Peyer's patch (tissue), 4 donors: ENCODE data around the gene MSI2. TPM values are rescaled to one million over a fixed set of nuclear protein-coding genes. Genes with fewer than 3 reads are reported as not detected.

ENCODE experiments used
- DNase-seq, 3 donors: peaks; one replicate each; pipeline ENCODE4 v3.0.0-alpha.2; 2017 to 2019
- H3K27ac ChIP-seq, 4 donors: fragments of 200-600 bp; sonication (generic); one replicate each; pipeline ENCODE4 v1.5.1; 2016 to 2019
- H3K27me3 ChIP-seq, 2 donors: fragments of 200-600 bp; sonication (generic); one replicate each; pipeline ENCODE4 v1.5.1; 2019
- H3K36me3 ChIP-seq, 3 donors: fragments of 200-600 bp; sonication (generic); one replicate each; pipeline ENCODE4 v1.5.1; 2016 to 2019
- H3K4me1 ChIP-seq, 4 donors: fragments of 200-600 bp; sonication (generic); one replicate each; pipeline ENCODE4 v1.5.1; 2016 to 2019
- H3K4me3 ChIP-seq, 4 donors: fragments of 200-600 bp; sonication (generic); 1 replicate in 3 of 4; 2 replicates in 1 of 4; pipeline ENCODE4 v1.5.1; 2016 to 2019; ENCODE audit warnings: mild to moderate bottlenecking in 1 of 4
- H3K9me3 ChIP-seq, 4 donors: fragments of 200-600 bp; sonication (generic); one replicate each; pipeline ENCODE4 v1.5.1; 2016 to 2019; ENCODE audit warnings: mild to moderate bottlenecking in 1 of 4
- CTCF ChIP-seq, 6 experiments: fragments of 450-650 bp in 4 of 6; fragments of 200-600 bp in 2 of 6; sonication (generic) in 1 of 6; IDR thresholded peaks; one replicate each; pipeline ENCODE4 v1.5.1; 2017 to 2019; ENCODE audit warnings: antibody characterized with exemption in 6 of 6, mild to moderate bottlenecking in 3 of 6, moderate library complexity in 1 of 6
- POLR2A ChIP-seq, 2 donors: fragments of 450-650 bp; IDR thresholded peaks; one replicate each; pipeline ENCODE4 v1.5.1; 2017; ENCODE audit warnings: antibody characterized with exemption in 2 of 2, mild to moderate bottlenecking in 2 of 2, moderate library complexity in 2 of 2
- total RNA-seq, 4 donors: library from RNA; depleted of rRNA; stranded (reverse); fragments of >200 nt; gene quantifications; one replicate each; pipeline ENCODE4 v1.1.0, GENCODE V29; 2016

Gene MSI2
- total RNA-seq, 4 donors from 2014 or later: 25.9 to 39.0 (median 29.2) TPM

GRCh38 chr17:57696050-57696449, 439.7 kb downstream of the MSI2 start:
- Histone ChIP-seq H3K4me3 (no peak overlapping the region), H3K4me1 (peaks cover 0 to 4% (median 0%) of the 10 kb centered on the region in 4 donors), H3K36me3 (no peaks in the 10 kb centered on the region), H3K27me3 (no peaks in the 10 kb centered on the region), H3K27ac (no peak overlapping the region), H3K9me3 (no peaks in the 10 kb centered on the region)
- TF ChIP-seq POLR2A (IDR thresholded peaks at IDR 0.05) (no peak), CTCF (IDR thresholded peaks at IDR 0.05) (no peak)
- no peak for DNase-seq

DNA sequence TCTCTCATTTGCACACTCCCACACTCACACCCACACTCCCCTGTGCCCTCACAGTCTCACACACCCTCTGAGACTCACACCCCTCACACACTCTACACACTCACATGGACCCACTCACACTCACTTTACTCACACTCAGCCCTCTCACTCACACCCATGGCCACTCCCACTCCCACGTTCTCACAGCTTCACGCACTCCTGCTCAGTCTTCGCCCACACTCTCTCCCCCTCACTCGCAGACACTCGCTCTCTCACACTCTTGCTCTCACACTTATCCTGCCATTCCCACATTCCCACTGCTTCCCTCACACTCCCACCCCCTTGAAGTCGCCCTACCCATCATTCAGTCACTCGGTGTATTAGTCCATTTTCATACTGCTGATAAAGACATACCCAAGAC, 440.9 kb downstream of the MSI2 start:
- Histone ChIP-seq H3K4me3 (no peak overlapping the region), H3K27ac (no peak overlapping the region), H3K4me1 (peaks cover 0 to 4% (median 0%) of the 10 kb centered on the region in 4 donors), H3K36me3 (no peaks in the 10 kb centered on the region), H3K27me3 (no peaks in the 10 kb centered on the region), H3K9me3 (no peaks in the 10 kb centered on the region)
- TF ChIP-seq CTCF (IDR thresholded peaks at IDR 0.05) (no peak), POLR2A (IDR thresholded peaks at IDR 0.05) (no peak)
- no peak for DNase-seq

- no peaks in the 10 kb centered on the region for H3K9me3 ChIP-seq
- TF ChIP-seq CTCF (IDR thresholded peaks at IDR 0.05) (no peak), POLR2A (IDR thresholded peaks at IDR 0.05) (no peak)
- no peak overlapping the region for H3K4me3 ChIP-seq
- no peak overlapping the region for H3K27ac ChIP-seq
- H3K4me1 ChIP-seq: peaks cover 0 to 4% (median 0%) of the 10 kb centered on the region in 4 donors
- DNase-seq: no peak
- H3K36me3 ChIP-seq: no peaks in the 10 kb centered on the region
- H3K27me3 ChIP-seq: no peaks in the 10 kb centered on the region
These were observed 441.8 kb downstream of the MSI2 start for GRCh38 chr17:57697891-57698711.

- Histone ChIP-seq H3K27me3 (no peaks in the 10 kb centered on the region), H3K27ac (no peak overlapping the region), H3K4me1 (peaks cover 0 to 4% (median 0%) of the 10 kb centered on the region in 4 donors), H3K9me3 (no peaks in the 10 kb centered on the region), H3K36me3 (no peaks in the 10 kb centered on the region), H3K4me3 (no peak overlapping the region)
- TF ChIP-seq CTCF (IDR thresholded peaks at IDR 0.05) (no peak), POLR2A (IDR thresholded peaks at IDR 0.05) (no peak)
- DNase-seq: no peak
These were observed 443.5 kb downstream of the MSI2 start for GRCh38 chr17:57699751-57700219.

DNA sequence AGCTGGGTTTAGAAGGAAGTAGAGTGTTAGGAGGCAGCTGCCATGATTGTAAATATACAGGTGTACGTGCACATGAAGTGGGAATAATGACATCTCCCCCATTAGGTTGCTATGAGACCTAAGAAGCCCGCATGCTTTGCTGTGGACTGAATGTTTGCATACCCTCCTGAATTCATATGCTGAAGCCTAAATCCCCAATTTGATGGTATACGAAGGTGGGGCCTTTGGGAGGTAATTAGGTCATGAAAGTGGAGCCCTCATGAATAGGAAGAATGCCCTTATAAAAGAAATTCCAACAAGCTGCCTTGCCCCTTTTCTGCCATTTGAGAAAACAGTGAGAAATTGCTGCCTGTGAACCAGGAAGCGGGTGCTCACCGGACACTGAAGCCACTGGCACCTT, 444.8 kb downstream of the MSI2 start:
- no peaks in the 10 kb centered on the region for H3K9me3 ChIP-seq
- H3K36me3 ChIP-seq: no peaks in the 10 kb centered on the region
- no peak overlapping the region for H3K4me3 ChIP-seq
- DNase-seq: no peak
- peaks cover 0 to 4% (median 0%) of the 10 kb centered on the region in 4 donors for H3K4me1 ChIP-seq
- TF ChIP-seq POLR2A (IDR thresholded peaks at IDR 0.05) (no peak), CTCF (IDR thresholded peaks at IDR 0.05) (no peak)
- no peaks in the 10 kb centered on the region for H3K27me3 ChIP-seq
- no peak overlapping the region for H3K27ac ChIP-seq
